Hematopoietic multipotent progenitor cell treated with erythropoietin and hydrocortisone succinate and interleukin-3 and kit ligand, for 15 days (in vitro differentiated cells): Measurements from ENCODE around the gene ICAM1.

Experiments
- DNase-seq: peaks from one replicate; pipeline ENCODE4 v3.0.0-alpha.2; 2015; ENCODE audit warnings: low spot score

ICAM1 gene

GRCh38 chr19:10293637-10294367 is 22.9 kb downstream of the ICAM1 start:
- DNase-seq, result no peak

- no peak for DNase-seq
Measured at GRCh38 chr19:10294368-10294697, 23.4 kb downstream of the ICAM1 start.

DNA sequence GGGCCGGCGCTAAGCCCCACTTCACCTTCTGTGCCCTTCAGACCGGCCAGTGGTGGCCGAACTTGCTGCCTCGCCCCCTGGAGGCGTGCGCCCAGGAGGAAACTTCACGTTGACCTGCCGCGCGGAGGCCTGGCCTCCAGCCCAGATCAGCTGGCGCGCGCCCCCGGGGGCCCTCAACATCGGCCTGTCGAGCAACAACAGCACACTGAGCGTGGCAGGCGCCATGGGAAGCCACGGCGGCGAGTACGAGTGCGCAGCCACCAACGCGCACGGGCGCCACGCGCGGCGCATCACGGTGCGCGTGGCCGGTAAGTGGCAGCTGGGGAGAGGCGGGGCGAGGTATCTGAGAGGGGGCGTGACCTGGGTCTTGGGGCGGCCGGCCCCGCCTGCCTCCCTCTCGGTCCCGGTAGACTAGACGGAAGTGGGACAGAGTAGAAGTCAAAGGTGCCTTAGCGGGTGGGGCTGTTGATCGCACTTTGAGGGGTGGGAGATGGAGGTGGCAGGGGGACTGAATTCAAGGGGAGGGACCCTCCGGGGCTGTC is 24.5 kb downstream of the ICAM1 start:
- DNase-seq, result peak; percentile 62

DNA sequence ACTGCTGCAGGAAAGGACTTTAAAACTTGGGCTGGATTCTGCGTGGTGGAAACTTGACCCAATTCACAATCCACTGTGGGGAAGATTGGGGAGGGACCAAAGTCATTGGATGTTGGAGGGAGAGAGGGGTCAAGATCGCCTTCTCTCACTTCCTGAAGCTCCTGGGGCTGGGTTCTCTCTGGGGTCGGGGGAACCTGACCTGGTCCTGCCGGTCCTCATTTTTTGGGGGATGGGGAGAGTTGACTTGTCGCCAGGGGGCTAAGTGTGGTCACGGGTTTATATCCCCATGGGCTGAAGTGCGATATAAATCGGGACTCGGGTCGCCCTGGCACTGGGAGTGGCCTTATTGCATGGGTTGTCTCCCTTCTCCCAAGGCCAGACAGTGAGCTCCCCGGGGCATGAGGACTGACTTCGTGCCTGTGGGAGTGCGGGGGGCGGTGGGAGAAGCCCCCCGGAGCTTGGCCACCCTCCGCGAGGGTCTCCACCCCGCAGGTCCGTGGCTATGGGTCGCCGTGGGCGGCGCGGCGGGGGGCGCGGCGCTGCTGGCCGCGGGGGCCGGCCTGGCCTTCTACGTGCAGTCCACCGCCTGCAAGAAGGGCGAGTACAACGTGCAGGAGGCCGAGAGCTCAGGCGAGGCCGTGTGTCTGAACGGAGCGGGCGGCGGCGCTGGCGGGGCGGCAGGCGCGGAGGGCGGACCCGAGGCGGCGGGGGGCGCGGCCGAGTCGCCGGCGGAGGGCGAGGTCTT is 25.1 kb downstream of the ICAM1 start:
- DNase-seq, result no peak

DNA sequence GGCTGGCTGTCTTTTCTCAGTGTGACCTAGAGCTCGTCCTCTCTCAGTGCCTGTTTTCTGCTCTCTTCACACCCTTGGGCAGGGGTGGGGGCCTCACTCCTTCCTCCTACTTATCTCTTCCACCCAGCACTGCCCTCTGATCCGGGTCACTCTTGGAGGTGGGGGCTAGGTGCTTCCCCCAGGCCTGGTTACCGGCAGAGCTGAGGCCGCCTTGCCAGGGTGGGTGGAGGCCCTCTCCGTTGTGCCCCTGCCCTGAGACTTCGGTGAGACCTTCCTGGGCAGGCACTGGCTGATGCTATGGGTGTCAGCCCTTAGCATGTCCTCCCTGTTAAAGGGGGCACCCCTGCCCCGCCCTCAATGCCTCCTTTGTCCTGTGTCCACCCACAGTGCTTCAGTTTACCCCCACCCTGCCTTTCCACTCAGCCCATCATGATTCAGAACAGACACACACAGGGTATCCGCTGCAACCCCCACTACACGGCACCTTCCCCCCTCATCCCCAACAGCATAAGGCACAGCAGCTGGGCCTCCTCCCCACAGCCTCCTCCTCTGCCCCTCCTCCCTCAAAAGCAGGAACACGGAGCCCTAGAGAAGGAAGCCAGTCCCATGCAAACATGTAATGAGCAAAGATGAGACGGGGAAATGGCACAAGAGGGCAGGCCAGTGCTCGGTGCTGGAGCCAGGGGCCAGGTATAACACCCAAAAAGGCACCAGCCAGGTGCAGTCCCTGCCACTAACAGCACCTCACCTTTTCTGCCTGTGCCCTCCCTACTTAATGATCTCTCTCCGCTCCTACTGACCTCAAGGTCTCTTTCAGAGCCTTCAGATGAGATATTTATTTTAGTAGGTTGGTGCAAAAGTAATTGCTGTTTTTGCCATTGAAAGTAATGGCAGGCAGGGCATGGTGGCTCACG is 28.9 kb downstream of the ICAM1 start:
- DNase-seq, result peak; percentile 70

- DNase-seq, result no peak
Measured at GRCh38 chr19:10305139-10305806, 34.4 kb downstream of the ICAM1 start.

- DNase-seq, result no peak
Measured at GRCh38 chr19:10306327-10306726, 35.4 kb downstream of the ICAM1 start.

DNA sequence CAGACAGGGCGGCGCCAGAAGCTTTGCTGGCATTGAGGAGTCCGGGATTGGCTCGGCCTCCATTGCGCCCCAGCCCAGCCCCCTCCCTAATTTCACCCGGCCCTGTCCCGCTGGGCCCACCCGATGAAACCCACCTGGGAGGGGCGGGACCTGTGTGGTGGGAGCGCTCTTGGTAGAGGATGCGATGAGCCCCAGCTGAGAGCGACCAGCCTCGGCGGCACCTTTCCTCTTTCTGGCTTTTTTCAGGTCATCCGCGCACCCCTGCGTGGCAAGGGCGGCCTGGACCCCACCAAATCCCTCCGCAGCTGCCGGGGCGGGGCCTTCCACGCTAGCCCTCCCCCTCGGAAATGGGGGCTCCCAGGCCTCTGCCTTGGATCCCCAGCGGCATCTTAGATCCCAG is 38.5 kb downstream of the ICAM1 start, which contains the start of gene ZGLP1:
Gene ZGLP1, minus strand, starts transcription at position 393 of the 400 bp plus-strand sequence.
- no peak for DNase-seq

- DNase-seq, result peak; percentile 87
Measured at GRCh38 chr19:10315335-10316214, 44.7 kb downstream of the ICAM1 start, which contains the start of gene FDX2. Gene FDX2 (minus strand): TSS chr19:10316015. CDS start chr19:10315996, 19 bp downstream.

DNA sequence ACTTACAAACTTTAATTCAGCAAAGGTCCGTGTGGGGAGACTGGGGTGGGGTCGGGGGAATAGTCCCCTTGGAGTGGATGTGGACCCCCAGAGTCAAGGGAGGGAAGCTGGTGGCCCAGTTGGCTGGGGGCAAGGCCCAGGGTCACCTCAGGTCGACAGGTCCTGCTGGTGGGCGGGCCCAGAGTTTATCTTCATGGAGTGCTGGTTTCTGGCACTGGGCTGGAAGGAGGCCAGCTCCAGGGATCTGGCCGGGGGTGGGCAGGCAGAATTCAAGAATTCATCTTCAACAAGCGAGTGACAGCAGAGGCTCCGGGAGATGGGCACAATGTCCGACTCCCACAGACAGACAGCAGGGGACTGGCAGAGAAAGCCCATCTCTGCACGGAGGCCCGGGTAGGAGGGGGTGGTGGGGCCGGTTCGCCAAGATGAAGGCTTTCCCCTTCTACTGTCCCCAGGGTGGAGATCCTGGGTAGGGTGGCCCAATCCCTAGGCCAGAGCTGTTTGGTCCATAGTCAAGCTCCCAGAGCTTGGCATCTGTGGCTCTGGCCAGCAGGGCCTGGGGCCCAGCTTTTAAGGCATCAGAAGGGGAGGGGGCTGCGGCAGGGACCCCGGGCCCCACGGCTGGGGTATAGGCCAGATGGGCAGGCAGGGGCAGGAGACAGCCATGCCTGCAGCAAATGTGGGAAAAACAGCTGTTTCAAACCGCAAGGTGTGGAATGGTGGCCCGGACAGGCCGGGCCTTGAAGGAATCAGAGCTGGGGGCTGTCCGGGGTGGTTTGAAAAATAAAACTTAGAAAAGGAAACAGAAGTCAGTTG is 45.5 kb downstream of the ICAM1 start:
- DNase-seq, result peak; percentile 69

GRCh38 chr19:10317045-10317856 is 46.3 kb downstream of the ICAM1 start:
- DNase-seq, result no peak

DNA sequence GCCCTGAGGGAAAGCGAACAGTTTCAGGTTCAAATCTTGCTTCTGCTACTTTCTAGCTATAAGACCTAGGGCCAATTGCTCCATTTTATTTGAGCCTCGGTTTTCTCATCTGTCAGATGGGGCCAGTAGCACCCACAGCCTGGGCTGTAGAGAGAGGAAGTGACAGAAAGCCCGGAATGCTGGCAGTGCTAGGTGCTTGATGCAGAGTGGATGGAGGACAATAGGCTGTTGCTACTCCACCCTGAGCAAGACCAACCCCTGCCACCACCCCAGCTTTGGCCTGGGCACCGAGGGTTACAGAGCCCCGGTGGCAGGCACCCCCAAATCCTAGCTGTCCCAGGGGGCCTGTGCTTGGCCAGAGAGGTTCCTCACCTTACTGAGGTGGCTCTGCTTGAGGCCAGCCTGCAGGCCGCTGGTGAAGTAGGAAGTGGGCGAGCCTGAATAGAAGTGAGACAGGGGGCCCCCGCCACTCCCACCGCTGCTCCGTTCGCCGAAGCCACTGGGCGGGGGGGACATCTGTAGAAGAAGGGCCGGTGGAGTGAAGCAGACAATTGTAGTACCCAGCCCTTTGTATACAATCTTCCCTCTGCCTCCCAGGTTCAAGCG is 47.0 kb downstream of the ICAM1 start:
- no peak for DNase-seq

DNA sequence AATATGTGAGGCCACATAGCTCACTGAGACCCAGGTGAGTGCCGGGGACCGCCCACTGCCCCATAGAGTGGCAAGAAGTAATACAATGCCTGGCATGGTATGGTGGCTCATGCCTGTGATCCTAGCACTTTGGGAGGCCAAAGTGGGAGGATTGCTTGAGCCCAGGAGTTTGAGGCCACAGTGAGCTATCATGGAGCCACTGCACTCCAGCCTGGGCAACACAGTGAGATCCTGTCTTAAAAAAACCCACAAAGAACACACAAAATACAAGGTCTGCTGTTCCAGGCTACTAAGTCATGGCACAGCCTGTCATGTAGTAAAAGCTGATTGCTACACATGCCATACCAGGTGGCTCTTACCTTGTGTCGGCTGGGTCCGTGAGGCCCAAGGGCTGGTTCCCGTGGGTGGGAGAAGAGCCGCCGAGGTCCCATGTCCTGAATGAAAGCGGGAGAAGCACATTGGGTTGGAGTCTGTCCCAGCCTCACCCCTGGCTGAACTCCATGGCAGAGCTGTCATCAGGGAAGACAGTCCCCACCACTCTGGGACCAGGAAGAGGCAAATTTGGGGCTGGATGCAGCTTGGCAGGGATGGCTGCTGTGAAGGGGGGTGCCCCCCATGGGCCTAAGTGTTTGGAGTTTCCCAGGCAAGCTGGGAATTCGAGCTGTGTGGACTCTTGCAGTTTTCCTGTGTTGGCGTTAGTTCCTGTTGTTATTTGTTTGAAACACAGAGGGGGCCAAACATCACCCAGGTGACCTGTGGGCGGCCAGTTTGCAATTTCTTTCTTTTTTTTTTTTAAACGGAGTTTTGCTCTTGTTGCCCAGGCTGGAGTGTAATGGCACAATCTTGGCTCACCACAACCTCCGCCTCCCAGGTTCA is 48.1 kb downstream of the ICAM1 start:
- DNase-seq, result no peak

GRCh38 chr19:10320602-10321416 is 49.9 kb downstream of the ICAM1 start:
- no peak for DNase-seq

GRCh38 chr19:10321417-10321797 is 50.5 kb downstream of the ICAM1 start:
- DNase-seq, result no peak
